ENCODE measurements around the gene TTC33. TPM values are rescaled to one million over a fixed set of nuclear protein-coding genes. Genes with fewer than 3 reads are reported as not detected.
"Not testable (repeated sequence)": the region's sequence is repeated elsewhere in the genome, so short reads cannot be mapped to it uniquely, and the experiment has no call there.

TTC33 gene
- total and polyA plus RNA-seq, 2 experiments from 2014 or later, result 8.0 to 9.0 TPM

DNA sequence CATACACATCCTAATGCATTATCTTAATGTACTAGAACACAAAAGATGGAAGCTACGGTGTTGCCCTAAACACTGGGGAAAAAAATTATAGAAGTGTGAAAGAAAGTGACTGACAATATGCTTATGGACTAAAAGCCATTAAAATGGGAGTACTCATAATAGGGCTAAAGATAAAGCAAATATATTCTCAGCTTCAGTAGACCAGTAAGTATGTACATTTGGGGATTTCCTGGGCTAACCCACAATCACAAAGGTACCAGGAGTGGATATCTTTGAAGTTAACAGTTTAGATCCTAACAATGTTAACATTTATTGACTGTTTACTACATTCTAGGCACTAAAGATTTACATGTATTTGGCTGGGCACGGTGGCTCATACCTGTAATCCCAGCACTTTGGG is 39.2 kb downstream of the TTC33 start:
- H3K79me2 ChIP-seq (ENCODE audit: insufficient read depth), result no peaks in the 10 kb centered on the region
- no peaks in the 10 kb centered on the region for H3K9me3 ChIP-seq (ENCODE audit: low read depth)
- no peaks in the 10 kb centered on the region for H3K9me2 ChIP-seq (ENCODE audit: insufficient read depth)
- H2AFZ ChIP-seq, result no peak overlapping the region
- no peak overlapping the region for H3K4me2 ChIP-seq (ENCODE audit: unreplicated experiment)
- DNase-seq, result no peak
- TF ChIP-seq EZH2phosphoT487 (IDR thresholded peaks at IDR 0.05; ENCODE audit: insufficient read depth, low read depth) (no peak), EZH2 (IDR thresholded peaks at IDR 0.05; ENCODE audit: insufficient read depth, poor library complexity, severe bottlenecking) (no peak)
- peaks cover 8% of the 10 kb centered on the region; the same call in 1 of the 2 replicates for H3F3A ChIP-seq (ENCODE audit: insufficient read depth)
- H3K4me1 ChIP-seq (ENCODE audit: insufficient read depth), result peaks cover 17% of the 10 kb centered on the region
- no peaks in the 10 kb centered on the region for H4K20me1 ChIP-seq (ENCODE audit: insufficient read depth)
- no peak overlapping the region for H3K9ac ChIP-seq
- peak overlapping the region; percentile 31; the same call in 1 of the 2 replicates for H3K27ac ChIP-seq
- in situ Hi-C loops (cut with MboI), result no loop called here
- H3K4me3 ChIP-seq, result no peak overlapping the region
- 81 to 84% methylated on average over 2 of the region's 2 CpGs for WGBS, 2 experiments (ENCODE audit: low coverage in 1 of 2, low lambda C conversion rate in 2 of 2, missing lambda C conversion rate in 2 of 2)
- no peaks in the 10 kb centered on the region for H3K27me3 ChIP-seq (replicated peaks; ENCODE audit: insufficient read depth)
- 0 out of 2 replicates have a peak, but pooled peaks cover 7% of the 10 kb centered on the region for H3K36me3 ChIP-seq (ENCODE audit: low read depth)

- DNase-seq, result peak; percentile 16
- Histone ChIP-seq H3F3A (ENCODE audit: insufficient read depth) (peaks cover 8% of the 10 kb centered on the region; the same call in 1 of the 2 replicates), H3K27ac (no peak overlapping the region), H2AFZ (no peak overlapping the region), H3K27me3 (replicated peaks; ENCODE audit: insufficient read depth) (no peaks in the 10 kb centered on the region), H3K4me3 (no peak overlapping the region), H3K9me3 (ENCODE audit: low read depth) (no peaks in the 10 kb centered on the region), H3K9ac (no peak overlapping the region), H3K9me2 (ENCODE audit: insufficient read depth) (no peaks in the 10 kb centered on the region), H3K36me3 (ENCODE audit: low read depth) (0 out of 2 replicates have a peak, but pooled peaks cover 4% of the 10 kb centered on the region), H3K79me2 (ENCODE audit: insufficient read depth) (no peaks in the 10 kb centered on the region), H3K4me2 (ENCODE audit: unreplicated experiment) (no peak overlapping the region), H3K4me1 (ENCODE audit: insufficient read depth) (peaks cover 17% of the 10 kb centered on the region), H4K20me1 (ENCODE audit: insufficient read depth) (no peaks in the 10 kb centered on the region)
- in situ Hi-C loops (cut with MboI), result no loop called here
- WGBS, 2 experiments (ENCODE audit: low coverage in 1 of 2, low lambda C conversion rate in 2 of 2, missing lambda C conversion rate in 2 of 2), result 24 to 35% methylated on average over 2 of the region's 2 CpGs
- no peak for TF ChIP-seq EZH2 (IDR thresholded peaks at IDR 0.05; ENCODE audit: insufficient read depth, poor library complexity, severe bottlenecking)
- no peak for TF ChIP-seq EZH2phosphoT487 (IDR thresholded peaks at IDR 0.05; ENCODE audit: insufficient read depth, low read depth)
Observed at GRCh38 chr5:40716000-40716399, 39.8 kb downstream of the TTC33 start.

GRCh38 chr5:40714001-40714400 is 41.8 kb downstream of the TTC33 start:
- Histone ChIP-seq H3K27ac (no peak overlapping the region), H3K4me1 (ENCODE audit: insufficient read depth) (peaks cover 17% of the 10 kb centered on the region)
- in situ Hi-C loops (cut with MboI), result no loop called here

DNA sequence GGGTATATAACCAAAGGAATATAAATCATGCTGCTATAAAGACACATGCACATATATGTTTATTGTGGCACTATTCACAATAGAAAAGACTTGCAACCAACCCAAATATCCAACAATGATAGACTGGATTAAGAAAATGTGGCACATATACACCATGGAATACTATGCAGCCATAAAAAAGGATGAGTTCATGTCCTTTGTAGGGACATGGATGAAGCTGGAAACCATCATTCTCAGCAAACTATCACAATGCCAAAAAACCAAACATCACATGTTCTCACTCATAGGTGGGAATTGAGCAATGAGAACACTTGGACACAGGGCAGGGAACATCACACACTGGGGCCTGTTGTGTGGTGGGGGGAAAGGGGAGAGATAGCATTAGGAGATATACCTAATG is 45.2 kb downstream of the TTC33 start:
- in situ Hi-C loops (cut with MboI); H3K79me2 ChIP-seq (ENCODE audit: insufficient read depth); H3F3A ChIP-seq (ENCODE audit: insufficient read depth); H3K4me2 ChIP-seq (ENCODE audit: unreplicated experiment); H2AFZ ChIP-seq; H3K36me3 ChIP-seq (ENCODE audit: low read depth); H3K4me1 ChIP-seq (ENCODE audit: insufficient read depth); H3K27ac ChIP-seq; DNase-seq; H3K4me3 ChIP-seq; H3K9ac ChIP-seq; H3K27me3 ChIP-seq (replicated peaks; ENCODE audit: insufficient read depth); H3K9me3 ChIP-seq (ENCODE audit: low read depth); H3K9me2 ChIP-seq (ENCODE audit: insufficient read depth); H4K20me1 ChIP-seq (ENCODE audit: insufficient read depth): not testable (repeated sequence)

More at GRCh38 chr5:40714001-40714400, 41.8 kb downstream of the TTC33 start:
- H3K79me2 ChIP-seq (ENCODE audit: insufficient read depth), result no peaks in the 10 kb centered on the region
- no peak overlapping the region for H3K4me3 ChIP-seq
- H2AFZ ChIP-seq, result no peak overlapping the region
- no peak for TF ChIP-seq EZH2 (IDR thresholded peaks at IDR 0.05; ENCODE audit: insufficient read depth, poor library complexity, severe bottlenecking)
- no peak for TF ChIP-seq EZH2phosphoT487 (IDR thresholded peaks at IDR 0.05; ENCODE audit: insufficient read depth, low read depth)
- no peaks in the 10 kb centered on the region for H3K9me3 ChIP-seq (ENCODE audit: low read depth)
- H3K9ac ChIP-seq, result no peak overlapping the region
- no peak for DNase-seq
- 0 out of 2 replicates have a peak, but pooled peaks cover under 1% of the 10 kb centered on the region for H3K36me3 ChIP-seq (ENCODE audit: low read depth)
- peaks cover 8% of the 10 kb centered on the region; the same call in 1 of the 2 replicates for H3F3A ChIP-seq (ENCODE audit: insufficient read depth)
- H3K27me3 ChIP-seq (replicated peaks; ENCODE audit: insufficient read depth), result no peaks in the 10 kb centered on the region
- H3K9me2 ChIP-seq (ENCODE audit: insufficient read depth), result no peaks in the 10 kb centered on the region
- no peaks in the 10 kb centered on the region for H4K20me1 ChIP-seq (ENCODE audit: insufficient read depth)
- no peak overlapping the region for H3K4me2 ChIP-seq (ENCODE audit: unreplicated experiment)

DNA sequence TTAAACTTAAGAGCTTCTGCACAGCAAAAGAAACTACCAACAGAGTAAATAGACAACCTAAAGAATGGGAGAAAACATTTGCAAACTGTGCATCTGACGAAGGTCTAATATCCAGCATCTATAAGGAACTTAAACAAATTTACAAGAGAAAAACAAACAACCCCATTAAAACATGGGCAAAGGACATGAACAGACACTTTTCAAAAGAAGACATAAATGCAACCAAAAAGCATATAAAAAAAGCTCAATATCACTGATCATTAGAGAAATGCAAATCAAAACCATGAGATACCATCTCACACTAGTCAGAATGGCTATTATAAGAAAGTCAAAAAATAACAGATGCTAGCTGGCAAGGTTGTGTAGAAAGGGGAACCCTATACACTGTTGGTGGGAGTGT is 50.3 kb downstream of the TTC33 start:
- H3K4me2 ChIP-seq (ENCODE audit: unreplicated experiment); H3K4me3 ChIP-seq; H3K27ac ChIP-seq; H3K36me3 ChIP-seq (ENCODE audit: low read depth); H3K9me3 ChIP-seq (ENCODE audit: low read depth); H4K20me1 ChIP-seq (ENCODE audit: insufficient read depth); H3K9ac ChIP-seq; H3K79me2 ChIP-seq (ENCODE audit: insufficient read depth); H3K4me1 ChIP-seq (ENCODE audit: insufficient read depth); H3K27me3 ChIP-seq (replicated peaks; ENCODE audit: insufficient read depth); H3F3A ChIP-seq (ENCODE audit: insufficient read depth); DNase-seq; in situ Hi-C loops (cut with MboI); H3K9me2 ChIP-seq (ENCODE audit: insufficient read depth); H2AFZ ChIP-seq: not testable (repeated sequence)
- WGBS, 2 experiments (ENCODE audit: low coverage in 1 of 2, low lambda C conversion rate in 2 of 2, missing lambda C conversion rate in 2 of 2), result 94 to 95% methylated on average over 1 of the region's 1 CpG

GRCh38 chr5:40702027-40702426 is 53.7 kb downstream of the TTC33 start:
- H3K27ac ChIP-seq; DNase-seq; H3K36me3 ChIP-seq (ENCODE audit: low read depth); H4K20me1 ChIP-seq (ENCODE audit: insufficient read depth); H3K9me3 ChIP-seq (ENCODE audit: low read depth); H3F3A ChIP-seq (ENCODE audit: insufficient read depth); H3K4me3 ChIP-seq; H3K27me3 ChIP-seq (replicated peaks; ENCODE audit: insufficient read depth); in situ Hi-C loops (cut with MboI); H3K9me2 ChIP-seq (ENCODE audit: insufficient read depth); H2AFZ ChIP-seq; H3K79me2 ChIP-seq (ENCODE audit: insufficient read depth); H3K9ac ChIP-seq; H3K4me1 ChIP-seq (ENCODE audit: insufficient read depth); H3K4me2 ChIP-seq (ENCODE audit: unreplicated experiment): not testable (repeated sequence)

All from GM23248 (cell line).